Naive B cell (primary cell): ENCODE results near the gene WAPL. TPM values are rescaled to one million over a fixed set of nuclear protein-coding genes. Genes with fewer than 3 reads are reported as not detected.
"Not testable (repeated sequence)": the region's sequence is repeated elsewhere in the genome, so short reads cannot be mapped to it uniquely, and the experiment has no call there.

ENCODE experiments used
- ATAC-seq, 2 donors: fragments of 150-1000 bp; cut with Tn5 transposase; 2 replicates each; pipeline ENCODE4 v1.10.0; 2021; ENCODE audit warnings: low read depth in 2 of 2, mild to moderate bottlenecking in 2 of 2, moderate library complexity in 2 of 2
- DNase-seq: peaks from one replicate; pipeline ENCODE4 v3.0.0; 2022
- H3K27ac Mint-ChIP-seq, 6 donors: one replicate each; pipeline ENCODE4 v1.8.0; 2020 to 2022; ENCODE audit warnings: mild to moderate bottlenecking in 6 of 6, mixed read lengths in 6 of 6, moderate library complexity in 5 of 6, inconsistent platforms in 2 of 6
- H3K27me3 Mint-ChIP-seq, 3 donors: one replicate each; pipeline ENCODE4 v1.8.0; 2021 to 2022; ENCODE audit warnings: mixed read lengths in 3 of 3, mild to moderate bottlenecking in 1 of 3
- H3K36me3 Mint-ChIP-seq, 2 donors: one replicate each; pipeline ENCODE4 v1.8.0; 2020 to 2022; ENCODE audit warnings: mixed read lengths in 2 of 2, inconsistent platforms in 1 of 2, mild to moderate bottlenecking in 1 of 2
- H3K4me1 Mint-ChIP-seq, 3 donors: one replicate each; pipeline ENCODE4 v1.8.0; 2020 to 2022; ENCODE audit warnings: mixed read lengths in 3 of 3, inconsistent platforms in 1 of 3, mild to moderate bottlenecking in 1 of 3, moderate library complexity in 1 of 3
- H3K4me3 Mint-ChIP-seq, 8 donors: one replicate each; pipeline ENCODE4 v1.8.0; 2020 to 2022; ENCODE audit warnings: mild to moderate bottlenecking in 8 of 8, mixed read lengths in 8 of 8, moderate library complexity in 8 of 8, inconsistent platforms in 2 of 8
- H3K9me3 Mint-ChIP-seq, 7 donors: one replicate each; pipeline ENCODE4 v1.8.0; 2020 to 2022; ENCODE audit warnings: mixed read lengths in 7 of 7, mild to moderate bottlenecking in 5 of 7, inconsistent platforms in 2 of 7, moderate library complexity in 1 of 7
- polyA plus RNA-seq, 6 donors: library from polyadenylated mRNA; unstranded; fragments of 300-500 nt; fragmentation: Illumina TruSeq; gene quantifications; one replicate each; pipeline ENCODE4 v1.2.3, GENCODE V29; 2021; ENCODE audit warnings: low read depth in 6 of 6

WAPL gene, protein sequence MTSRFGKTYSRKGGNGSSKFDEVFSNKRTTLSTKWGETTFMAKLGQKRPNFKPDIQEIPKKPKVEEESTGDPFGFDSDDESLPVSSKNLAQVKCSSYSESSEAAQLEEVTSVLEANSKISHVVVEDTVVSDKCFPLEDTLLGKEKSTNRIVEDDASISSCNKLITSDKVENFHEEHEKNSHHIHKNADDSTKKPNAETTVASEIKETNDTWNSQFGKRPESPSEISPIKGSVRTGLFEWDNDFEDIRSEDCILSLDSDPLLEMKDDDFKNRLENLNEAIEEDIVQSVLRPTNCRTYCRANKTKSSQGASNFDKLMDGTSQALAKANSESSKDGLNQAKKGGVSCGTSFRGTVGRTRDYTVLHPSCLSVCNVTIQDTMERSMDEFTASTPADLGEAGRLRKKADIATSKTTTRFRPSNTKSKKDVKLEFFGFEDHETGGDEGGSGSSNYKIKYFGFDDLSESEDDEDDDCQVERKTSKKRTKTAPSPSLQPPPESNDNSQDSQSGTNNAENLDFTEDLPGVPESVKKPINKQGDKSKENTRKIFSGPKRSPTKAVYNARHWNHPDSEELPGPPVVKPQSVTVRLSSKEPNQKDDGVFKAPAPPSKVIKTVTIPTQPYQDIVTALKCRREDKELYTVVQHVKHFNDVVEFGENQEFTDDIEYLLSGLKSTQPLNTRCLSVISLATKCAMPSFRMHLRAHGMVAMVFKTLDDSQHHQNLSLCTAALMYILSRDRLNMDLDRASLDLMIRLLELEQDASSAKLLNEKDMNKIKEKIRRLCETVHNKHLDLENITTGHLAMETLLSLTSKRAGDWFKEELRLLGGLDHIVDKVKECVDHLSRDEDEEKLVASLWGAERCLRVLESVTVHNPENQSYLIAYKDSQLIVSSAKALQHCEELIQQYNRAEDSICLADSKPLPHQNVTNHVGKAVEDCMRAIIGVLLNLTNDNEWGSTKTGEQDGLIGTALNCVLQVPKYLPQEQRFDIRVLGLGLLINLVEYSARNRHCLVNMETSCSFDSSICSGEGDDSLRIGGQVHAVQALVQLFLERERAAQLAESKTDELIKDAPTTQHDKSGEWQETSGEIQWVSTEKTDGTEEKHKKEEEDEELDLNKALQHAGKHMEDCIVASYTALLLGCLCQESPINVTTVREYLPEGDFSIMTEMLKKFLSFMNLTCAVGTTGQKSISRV (N-terminal part only)
- 10 to 100 TPM; 19.7 to 40.0 (median 32.7) TPM for polyA plus RNA-seq

DNA sequence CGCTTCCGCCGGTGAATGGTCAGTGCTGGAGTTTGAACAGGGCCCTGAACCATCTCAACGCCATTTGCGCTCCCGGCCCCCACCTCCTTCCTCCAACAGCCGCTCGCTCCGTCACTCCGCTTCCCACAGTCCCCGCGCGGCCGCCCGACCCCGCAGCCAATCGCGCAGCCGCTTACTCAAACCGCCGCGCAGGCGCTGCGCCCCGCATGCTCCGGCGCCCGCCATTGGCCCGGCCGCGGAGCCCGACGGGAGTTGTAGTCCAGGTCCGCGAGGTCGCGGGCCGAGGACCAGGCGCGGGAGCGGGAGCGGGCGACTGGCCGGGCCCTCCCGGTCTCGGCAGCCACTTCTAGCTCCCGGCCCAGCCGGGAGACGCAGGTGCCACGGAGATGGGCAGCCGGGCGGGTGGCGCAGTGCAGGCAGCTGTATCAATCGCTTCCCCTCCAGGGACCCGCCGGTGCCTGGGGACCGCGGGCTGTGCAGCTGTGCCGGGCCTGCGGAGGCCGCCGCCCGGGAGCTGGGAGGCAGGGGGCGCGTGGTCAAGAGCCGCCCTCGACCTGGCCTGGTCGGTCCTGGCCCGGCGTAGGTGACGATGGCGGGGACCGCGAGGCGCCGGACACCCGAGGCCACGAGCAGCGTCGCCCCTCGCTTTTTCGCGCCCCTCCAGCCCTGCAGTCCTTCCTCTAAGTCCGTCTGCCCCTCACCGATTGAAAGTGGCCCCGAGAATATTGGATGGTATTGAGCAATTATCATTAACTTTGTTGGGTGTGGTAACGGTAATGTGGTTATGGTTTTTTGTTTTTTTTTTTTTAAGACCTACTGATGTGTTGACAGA lies at the start of gene WAPL:
WAPL (minus strand) TSS at position 115 of the 832 bp plus-strand sequence. CDS start 3,723 bp downstream, outside the sequence.
- Mint-ChIP-seq H3K4me3 (peak within 1 kb of the TSS; percentile 85 to 98 (median 92)), H3K9me3 (no peaks in the 10 kb centered on the region), H3K27ac (peak within 1 kb of the TSS; percentile 85 to 93 (median 91)), H3K27me3 (peaks cover 6 to 14% (median 8%) of the 10 kb centered on the region in 3 donors), H3K36me3 (peaks cover 3 to 5% of the 10 kb centered on the region in 2 donors), H3K4me1 (peaks cover 26 to 38% (median 34%) of the 10 kb centered on the region in 3 donors)
- peak; percentile 89 to 90 for ATAC-seq
- DNase-seq: peak; percentile 94

DNA sequence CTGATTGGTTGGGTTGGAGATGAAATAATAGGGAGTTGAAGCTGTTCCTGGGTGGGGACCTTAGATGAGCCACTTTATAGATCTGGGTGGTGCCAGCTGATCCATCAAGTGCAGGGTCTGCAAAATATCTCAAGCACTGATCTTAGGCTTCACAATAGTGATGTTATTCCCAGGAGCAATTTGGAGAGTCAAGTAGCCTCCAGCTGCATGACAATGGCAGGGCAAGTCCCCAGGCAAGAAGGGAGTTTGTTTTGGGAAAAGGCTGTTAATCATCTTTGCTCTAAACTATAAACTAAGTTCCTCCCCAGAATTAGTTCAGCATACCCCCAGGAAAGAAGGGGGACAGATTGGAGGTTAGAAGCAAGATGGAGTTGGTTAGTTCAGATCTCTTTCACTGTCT lies 47.7 kb upstream of the WAPL start:
- H3K9me3 Mint-ChIP-seq: peaks cover 0 to 8% (median 0%) of the 10 kb centered on the region in 7 donors
- no peak for DNase-seq
- no peak overlapping the region for H3K4me3 Mint-ChIP-seq
- ATAC-seq: no peak
- H3K27me3 Mint-ChIP-seq: peaks cover 25 to 37% (median 33%) of the 10 kb centered on the region in 3 donors
- H3K27ac Mint-ChIP-seq: peak overlapping the region in 1 of 6 donors; percentile 74
- H3K36me3 Mint-ChIP-seq: peaks cover 7% of the 10 kb centered on the region in 2 donors
- no peaks in the 10 kb centered on the region for H3K4me1 Mint-ChIP-seq

DNA sequence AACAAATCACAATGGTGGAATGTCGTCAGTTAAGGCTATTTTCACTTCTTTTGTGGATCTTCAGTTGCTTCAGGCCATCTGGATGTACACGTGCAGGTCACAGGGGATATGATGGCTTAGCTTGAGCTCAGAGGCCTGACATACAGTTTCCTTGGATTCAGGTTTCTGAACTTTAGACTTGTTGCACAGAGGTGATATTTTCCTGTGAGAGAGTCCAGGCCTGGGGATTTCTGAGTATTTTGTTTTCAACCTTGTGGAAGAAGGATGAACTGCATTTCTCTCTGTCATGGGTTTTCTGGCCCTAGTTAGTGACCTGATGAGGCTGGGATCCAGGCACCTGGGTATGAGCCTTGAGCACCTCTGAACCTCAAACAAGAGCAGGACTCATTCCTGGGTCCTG lies 44.9 kb upstream of the WAPL start:
- not testable (repeated sequence) for DNase-seq, ATAC-seq, H3K27ac Mint-ChIP-seq, H3K36me3 Mint-ChIP-seq, H3K4me3 Mint-ChIP-seq, H3K9me3 Mint-ChIP-seq, H3K4me1 Mint-ChIP-seq
- H3K27me3 Mint-ChIP-seq: peaks cover 13 to 31% (median 18%) of the 10 kb centered on the region in 3 donors

DNA sequence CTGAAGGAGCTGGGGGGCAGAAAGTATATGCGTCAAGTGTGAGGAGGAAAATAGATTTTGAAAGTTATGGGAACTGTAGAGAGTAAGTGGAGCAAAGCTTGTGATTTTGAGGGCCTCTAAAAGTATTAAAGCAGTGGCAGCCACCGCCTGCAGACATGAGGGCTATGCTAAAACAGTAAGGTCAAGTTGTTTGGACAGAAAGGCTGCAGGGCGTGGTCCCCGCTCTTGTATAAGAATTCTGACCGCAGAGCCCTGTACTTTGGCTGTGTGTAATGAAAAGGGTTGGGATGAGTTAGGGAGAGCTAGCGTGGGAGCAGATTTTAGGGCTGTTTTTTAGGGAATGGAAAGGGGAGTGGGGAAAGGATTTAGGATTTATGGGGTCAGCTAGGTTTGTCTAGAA lies 41.7 kb upstream of the WAPL start:
- H3K36me3 Mint-ChIP-seq, H3K4me1 Mint-ChIP-seq, ATAC-seq: not testable (repeated sequence)

DNA sequence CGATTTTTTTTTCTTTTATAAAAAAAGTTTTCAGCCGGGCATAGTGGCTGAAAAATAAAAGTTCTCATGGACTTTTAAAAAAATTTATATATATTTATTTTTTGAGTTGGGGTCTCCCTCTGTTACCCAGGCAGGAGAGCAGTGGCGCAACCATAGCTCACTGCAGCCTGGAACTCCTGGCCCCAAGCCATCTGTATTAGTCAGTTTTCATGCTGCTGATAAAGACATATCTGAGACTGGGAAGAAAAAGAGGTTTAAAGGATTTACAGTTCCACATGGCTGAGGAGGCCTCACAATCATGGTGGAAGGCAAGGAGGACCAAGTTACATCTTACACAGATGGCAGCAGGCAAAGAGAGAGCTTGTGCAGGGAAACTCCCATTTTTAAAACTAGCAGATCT lies 37.1 kb upstream of the WAPL start:
- not testable (repeated sequence) for H3K27ac Mint-ChIP-seq, H3K36me3 Mint-ChIP-seq

More for the DNA sequence above, 41.7 kb upstream of the WAPL start:
- peaks cover 6 to 18% (median 17%) of the 10 kb centered on the region in 3 donors for H3K27me3 Mint-ChIP-seq
- not testable (repeated sequence) for H3K9me3 Mint-ChIP-seq, DNase-seq, H3K4me3 Mint-ChIP-seq, H3K27ac Mint-ChIP-seq

DNA sequence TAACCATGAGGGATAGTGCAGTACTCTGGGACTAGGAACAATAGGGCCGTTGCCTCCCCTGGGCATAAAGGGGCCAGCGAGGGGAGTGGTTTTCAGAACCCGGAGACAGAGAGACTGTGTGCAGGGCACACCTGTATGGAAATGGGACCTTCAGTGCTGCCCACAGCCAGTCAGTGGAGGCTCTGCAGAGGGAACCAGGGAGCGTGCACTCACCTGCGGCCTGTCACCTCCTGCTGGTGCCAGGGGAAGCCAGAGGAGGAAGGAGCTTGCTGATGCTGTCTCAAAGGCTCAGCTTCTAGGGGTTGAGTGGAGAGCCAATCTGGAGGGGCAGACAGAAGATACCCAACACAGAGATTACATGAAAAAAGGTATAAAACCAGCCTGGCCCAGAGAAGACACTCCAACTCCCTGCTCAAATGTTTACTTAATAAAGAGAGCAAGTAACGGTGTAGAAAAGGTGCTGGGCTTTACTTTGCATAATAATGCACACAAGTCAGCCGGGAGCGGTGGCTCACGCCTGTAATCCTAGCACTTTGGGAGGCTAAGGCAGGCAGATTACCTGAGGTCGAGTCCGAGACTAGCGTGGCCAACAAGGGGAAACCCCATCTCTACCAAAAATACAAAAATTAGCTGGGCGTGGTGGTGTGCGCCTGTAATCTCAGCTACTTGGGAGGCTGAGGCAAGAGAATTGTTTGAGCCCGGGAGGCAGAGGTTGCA lies 35.5 kb upstream of the WAPL start:
- H3K36me3 Mint-ChIP-seq: no peaks in the 10 kb centered on the region
- peaks cover 0 to 3% (median 0%) of the 10 kb centered on the region in 3 donors for H3K4me1 Mint-ChIP-seq
- H3K27me3 Mint-ChIP-seq: peaks cover 0 to 24% (median 24%) of the 10 kb centered on the region in 3 donors
- ATAC-seq: no peak
- H3K9me3 Mint-ChIP-seq: no peaks in the 10 kb centered on the region
- no peak for DNase-seq
- H3K4me3 Mint-ChIP-seq: no peak overlapping the region
- H3K27ac Mint-ChIP-seq: no peak overlapping the region

More for the DNA sequence above, 37.1 kb upstream of the WAPL start:
- not testable (repeated sequence) for ATAC-seq, H3K4me1 Mint-ChIP-seq, H3K9me3 Mint-ChIP-seq, H3K4me3 Mint-ChIP-seq, DNase-seq
- H3K27me3 Mint-ChIP-seq: peaks cover 0 to 15% (median 13%) of the 10 kb centered on the region in 3 donors

DNA sequence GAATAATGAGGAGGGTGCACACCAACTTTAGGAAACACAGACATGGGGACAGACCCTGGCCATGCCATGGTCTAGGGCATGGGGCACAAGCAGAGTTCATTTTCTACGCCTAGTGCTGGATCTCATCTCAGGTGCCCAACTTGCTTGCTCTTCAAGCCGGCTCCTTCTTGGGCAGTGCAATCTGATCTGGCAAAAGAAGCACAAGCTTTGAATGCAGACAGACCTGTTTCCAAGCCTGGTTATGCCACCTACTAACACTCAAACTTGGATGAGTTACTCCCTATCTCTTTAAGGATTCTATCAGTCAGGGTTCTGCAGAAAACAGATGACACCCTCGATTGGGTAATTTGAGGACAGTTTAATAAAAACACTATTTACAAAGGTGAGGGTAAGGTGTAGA lies 34.9 kb upstream of the WAPL start:
- no peak for ATAC-seq
- Mint-ChIP-seq H3K27ac (no peak overlapping the region), H3K4me3 (no peak overlapping the region), H3K4me1 (peaks cover 0 to 3% (median 0%) of the 10 kb centered on the region in 3 donors), H3K27me3 (peaks cover 4 to 29% (median 27%) of the 10 kb centered on the region in 3 donors), H3K36me3 (peaks cover 0 to 4% of the 10 kb centered on the region in 2 donors), H3K9me3 (no peaks in the 10 kb centered on the region)
- no peak for DNase-seq

DNA sequence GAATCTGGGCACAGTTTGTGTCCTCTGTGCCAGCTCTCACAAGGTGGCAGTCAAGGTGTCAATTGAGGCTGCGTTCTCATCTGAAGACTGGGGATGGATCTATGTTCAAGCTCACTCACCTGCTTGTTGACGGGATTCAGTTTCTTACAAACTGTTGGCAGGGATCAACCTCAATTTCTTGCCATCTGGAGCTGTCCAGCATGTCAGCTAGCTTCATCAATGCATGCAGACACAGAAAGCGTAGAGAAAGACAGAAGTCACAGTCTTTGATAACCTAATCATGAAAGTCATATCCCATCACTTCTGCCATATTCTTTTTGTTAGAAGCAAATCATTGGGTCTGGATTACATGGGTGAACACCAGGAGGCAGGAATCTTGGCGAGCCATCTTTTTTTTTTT lies 32.0 kb upstream of the WAPL start:
- DNase-seq: no peak
- H3K36me3 Mint-ChIP-seq: peaks cover 0 to 7% of the 10 kb centered on the region in 2 donors

DNA sequence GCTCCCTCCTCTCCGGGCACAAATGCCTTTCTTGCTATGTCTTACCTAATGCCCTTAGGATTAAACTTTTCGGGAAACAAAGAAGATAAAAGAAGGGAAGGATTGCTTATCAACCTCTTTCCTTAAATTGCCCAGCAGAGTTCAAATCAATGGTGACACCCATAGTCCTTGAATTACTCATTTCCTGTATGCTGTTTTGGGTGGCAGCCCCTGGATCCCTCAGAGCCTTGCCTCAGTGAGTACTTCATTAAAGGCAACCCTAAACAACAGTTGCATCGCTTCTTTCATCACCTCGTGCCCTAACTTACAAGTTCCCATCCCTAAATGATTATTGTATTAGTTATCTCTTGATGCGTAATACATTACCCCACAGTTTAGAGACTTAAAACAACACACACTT lies 31.6 kb upstream of the WAPL start:
- peaks cover 12 to 47% (median 42%) of the 10 kb centered on the region in 3 donors for H3K27me3 Mint-ChIP-seq
- peaks cover 0 to 5% (median 5%) of the 10 kb centered on the region in 7 donors for H3K9me3 Mint-ChIP-seq
- no peak for DNase-seq
- H3K27ac Mint-ChIP-seq: peak overlapping the region in 1 of 6 donors; percentile 63
- ATAC-seq: no peak
- H3K4me1 Mint-ChIP-seq: peaks cover 0 to 3% (median 0%) of the 10 kb centered on the region in 3 donors
- H3K4me3 Mint-ChIP-seq: no peak overlapping the region
- H3K36me3 Mint-ChIP-seq: peaks cover 1 to 10% of the 10 kb centered on the region in 2 donors

More for the DNA sequence above, 32.0 kb upstream of the WAPL start:
- peaks cover 9 to 43% (median 42%) of the 10 kb centered on the region in 3 donors for H3K27me3 Mint-ChIP-seq
- peaks cover 0 to 4% (median under 1%) of the 10 kb centered on the region in 7 donors for H3K9me3 Mint-ChIP-seq
- no peak overlapping the region for H3K4me3 Mint-ChIP-seq
- peaks cover 0 to 3% (median 0%) of the 10 kb centered on the region in 3 donors for H3K4me1 Mint-ChIP-seq
- ATAC-seq: no peak
- no peak overlapping the region for H3K27ac Mint-ChIP-seq

DNA sequence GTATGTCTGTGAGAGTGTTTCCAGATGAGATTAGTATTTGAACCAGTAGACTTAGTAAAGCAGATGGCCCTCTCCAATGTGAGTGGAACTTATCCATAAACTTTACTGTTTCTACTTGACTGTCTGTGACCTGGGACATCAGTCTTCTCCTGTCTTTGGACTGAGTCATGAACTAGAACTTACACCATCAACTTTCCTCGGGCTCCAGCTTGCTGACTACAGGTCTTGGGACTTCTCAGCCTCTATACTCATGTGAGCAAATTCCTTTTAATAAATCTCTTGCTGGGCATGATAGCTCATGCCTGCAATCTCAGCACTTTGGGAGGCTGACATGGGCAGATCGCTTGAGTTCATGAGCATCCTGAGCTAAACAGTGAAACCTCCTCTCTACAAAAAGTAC lies 25.7 kb upstream of the WAPL start:
- Mint-ChIP-seq H3K4me3 (no peak overlapping the region), H3K4me1 (no peaks in the 10 kb centered on the region), H3K36me3 (peaks cover 5 to 17% of the 10 kb centered on the region in 2 donors), H3K27me3 (peaks cover 24 to 47% (median 36%) of the 10 kb centered on the region in 3 donors), H3K27ac (no peak overlapping the region), H3K9me3 (peaks cover 0 to 11% (median 9%) of the 10 kb centered on the region in 7 donors)
- ATAC-seq: no peak
- no peak for DNase-seq

DNA sequence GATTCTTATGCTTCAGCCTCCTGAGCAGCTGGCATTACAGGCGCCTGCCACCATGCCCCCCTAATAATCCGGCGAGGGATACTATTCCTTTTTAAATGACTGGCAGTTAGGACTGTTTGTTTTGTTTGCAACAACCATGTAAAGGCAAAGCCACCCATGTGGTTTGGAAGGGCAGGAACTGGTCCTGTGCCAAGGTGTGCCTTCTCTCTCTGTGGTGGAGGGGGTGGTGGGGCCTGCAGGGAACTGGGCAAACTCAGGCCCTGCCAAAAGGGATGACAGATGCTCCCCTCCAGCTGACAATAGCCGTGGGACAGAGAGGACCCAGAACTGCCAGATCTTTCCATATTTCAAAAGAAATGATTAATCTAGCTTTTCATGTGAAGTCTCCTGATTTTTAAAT lies 23.5 kb upstream of the WAPL start:
- Mint-ChIP-seq H3K27me3 (peaks cover 22 to 56% (median 32%) of the 10 kb centered on the region in 3 donors), H3K4me3 (no peak overlapping the region), H3K27ac (no peak overlapping the region), H3K4me1 (peaks cover 0 to under 1% (median 0%) of the 10 kb centered on the region in 3 donors), H3K36me3 (peaks cover 5 to 10% of the 10 kb centered on the region in 2 donors), H3K9me3 (peaks cover 0 to 11% (median 9%) of the 10 kb centered on the region in 7 donors)
- no peak for ATAC-seq
- DNase-seq: no peak
